Keratinocyte (primary cell): ENCODE results near the gene DMBX1.

Experiments
- EZH2 ChIP-seq: IDR thresholded peaks from one replicate; pipeline ENCODE4 v1.6.1; 2012; ENCODE audit warnings: inconsistent platforms, mild to moderate bottlenecking, low read length, moderate library complexity
- TF ChIP-seq, protein P1 (sequence below), 3 experiments: IDR thresholded peaks in 1 of 3; conservative IDR thresholded peaks in 1 of 3; optimal IDR thresholded peaks in 1 of 3; 2 replicates in 2 of 3; 3 replicates in 1 of 3; pipeline versions ENCODE3 to v1.5.1; 2011; ENCODE audit warnings: low read length in 3 of 3, mild to moderate bottlenecking in 3 of 3, moderate library complexity in 2 of 3, control low read depth in 1 of 3, inconsistent platforms in 1 of 3; ENCODE audit not compliant: insufficient read depth in 2 of 3; ENCODE audit errors: extremely low read depth in 1 of 3

DNA sequence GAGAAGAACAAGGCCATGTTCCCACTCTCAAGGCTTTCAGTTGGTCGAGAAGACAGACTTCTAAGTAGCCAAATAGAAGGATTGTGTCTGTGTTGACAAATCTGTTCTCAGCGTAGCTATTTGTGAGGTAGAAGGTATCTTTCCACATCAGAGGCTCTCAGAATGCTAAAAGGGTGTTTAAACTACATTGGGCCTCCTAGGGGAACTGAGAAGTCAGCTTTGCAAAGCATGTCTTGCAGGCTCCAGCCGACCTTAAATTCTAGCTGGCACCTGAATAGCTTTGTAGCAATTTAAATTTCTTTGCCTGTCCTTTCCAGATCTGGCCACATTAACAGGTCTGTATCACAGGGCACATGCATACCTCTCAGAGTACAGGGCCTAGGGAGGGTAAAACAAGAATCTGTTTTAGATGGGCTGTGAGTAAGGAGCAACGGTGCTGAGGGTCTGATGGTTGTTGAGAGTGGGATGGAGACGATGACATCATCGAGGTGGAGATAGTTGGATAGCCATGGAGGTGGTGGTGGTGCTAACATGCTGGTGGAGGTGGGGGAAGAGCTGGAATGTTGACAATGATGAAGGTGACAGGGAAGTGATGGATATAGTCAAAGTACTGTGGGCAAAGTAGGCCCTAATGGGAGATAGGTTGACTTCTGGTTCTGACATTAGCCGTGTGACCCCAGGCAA is 17.0 kb upstream of the DMBX1 start:
- TF ChIP-seq, protein P1, sequence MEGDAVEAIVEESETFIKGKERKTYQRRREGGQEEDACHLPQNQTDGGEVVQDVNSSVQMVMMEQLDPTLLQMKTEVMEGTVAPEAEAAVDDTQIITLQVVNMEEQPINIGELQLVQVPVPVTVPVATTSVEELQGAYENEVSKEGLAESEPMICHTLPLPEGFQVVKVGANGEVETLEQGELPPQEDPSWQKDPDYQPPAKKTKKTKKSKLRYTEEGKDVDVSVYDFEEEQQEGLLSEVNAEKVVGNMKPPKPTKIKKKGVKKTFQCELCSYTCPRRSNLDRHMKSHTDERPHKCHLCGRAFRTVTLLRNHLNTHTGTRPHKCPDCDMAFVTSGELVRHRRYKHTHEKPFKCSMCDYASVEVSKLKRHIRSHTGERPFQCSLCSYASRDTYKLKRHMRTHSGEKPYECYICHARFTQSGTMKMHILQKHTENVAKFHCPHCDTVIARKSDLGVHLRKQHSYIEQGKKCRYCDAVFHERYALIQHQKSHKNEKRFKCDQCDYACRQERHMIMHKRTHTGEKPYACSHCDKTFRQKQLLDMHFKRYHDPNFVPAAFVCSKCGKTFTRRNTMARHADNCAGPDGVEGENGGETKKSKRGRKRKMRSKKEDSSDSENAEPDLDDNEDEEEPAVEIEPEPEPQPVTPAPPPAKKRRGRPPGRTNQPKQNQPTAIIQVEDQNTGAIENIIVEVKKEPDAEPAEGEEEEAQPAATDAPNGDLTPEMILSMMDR (optimal IDR thresholded peaks at IDR 0.05 in 1 of 3, IDR thresholded peaks at IDR 0.05 in 1 of 3, conservative IDR thresholded peaks at IDR 0.05 in 1 of 3; ENCODE audit: extremely low read depth in 1 of 3, insufficient read depth in 2 of 3, low read length in 3 of 3) = no peak
- no peak for TF ChIP-seq EZH2
